HFFc6 (cell line): ENCODE measurements around the gene PITPNM2. TPM values are rescaled to one million over a fixed set of nuclear protein-coding genes. Genes with fewer than 3 reads are reported as not detected.
A peak's percentile ranks its signal among the peaks of the same experiment; 100 is the strongest.

Experiments used
- DNase-seq: peaks from one replicate; pipeline ENCODE4 v3.0.0-alpha.2; 2018
- H3K27ac Mint-ChIP-seq: 2 replicates; pipeline ENCODE4 v1.8.0; 2020; ENCODE audit warnings: mild to moderate bottlenecking, mixed read lengths
- H3K27me3 Mint-ChIP-seq: 2 replicates; pipeline ENCODE4 v1.8.0; 2021; ENCODE audit warnings: mild to moderate bottlenecking, moderate library complexity, mixed read lengths; ENCODE audit not compliant: insufficient read depth
- H3K36me3 Mint-ChIP-seq: 2 replicates; pipeline ENCODE4 v1.8.0; 2021; ENCODE audit warnings: low read depth, mixed read lengths
- H3K4me1 Mint-ChIP-seq: 2 replicates; pipeline ENCODE4 v1.8.0; 2020; ENCODE audit warnings: low read depth, mixed read lengths
- H3K4me3 Mint-ChIP-seq: 2 replicates; pipeline ENCODE4 v1.8.0; 2020; ENCODE audit warnings: mild to moderate bottlenecking, moderate library complexity, mixed read lengths
- H3K9me3 Mint-ChIP-seq: 2 replicates; pipeline ENCODE4 v1.8.0; 2020; ENCODE audit warnings: mild to moderate bottlenecking, mixed read lengths
- total RNA-seq, 6 experiments: library from RNA; stranded (reverse); fragmentation: NEBNext Ultra II Directional; extraction: Animal tissue kit (Norgen Biotek cat#: 25700); gene quantifications; 2 replicates in 1 of 6; 3 replicates in 5 of 6; pipeline ENCODE4 v1.2.3, GENCODE V29; 2021
- TF ChIP-seq, protein P1 (sequence below): fragments of 200-600 bp; sonication (generic); IDR thresholded peaks from 2 replicates; pipeline ENCODE4 v1.5.0; 2021; ENCODE audit warnings: antibody characterized with exemption, mild to moderate bottlenecking

PITPNM2 gene
- total RNA-seq, 6 experiments from 2014 or later, result 1.5 to 5.1 (median 4.1) TPM

GRCh38 chr12:123113026-123113425, 37.9 kb downstream of the PITPNM2 start:
- Mint-ChIP-seq H3K9me3 (no peaks in the 10 kb centered on the region), H3K4me3 (no peak overlapping the region), H3K36me3 (no peaks in the 10 kb centered on the region), H3K27me3 (peaks cover 15% of the 10 kb centered on the region; the same call in 1 of the 2 replicates), H3K27ac (no peak overlapping the region), H3K4me1 (peaks cover 41% of the 10 kb centered on the region)
- TF ChIP-seq, protein P1, sequence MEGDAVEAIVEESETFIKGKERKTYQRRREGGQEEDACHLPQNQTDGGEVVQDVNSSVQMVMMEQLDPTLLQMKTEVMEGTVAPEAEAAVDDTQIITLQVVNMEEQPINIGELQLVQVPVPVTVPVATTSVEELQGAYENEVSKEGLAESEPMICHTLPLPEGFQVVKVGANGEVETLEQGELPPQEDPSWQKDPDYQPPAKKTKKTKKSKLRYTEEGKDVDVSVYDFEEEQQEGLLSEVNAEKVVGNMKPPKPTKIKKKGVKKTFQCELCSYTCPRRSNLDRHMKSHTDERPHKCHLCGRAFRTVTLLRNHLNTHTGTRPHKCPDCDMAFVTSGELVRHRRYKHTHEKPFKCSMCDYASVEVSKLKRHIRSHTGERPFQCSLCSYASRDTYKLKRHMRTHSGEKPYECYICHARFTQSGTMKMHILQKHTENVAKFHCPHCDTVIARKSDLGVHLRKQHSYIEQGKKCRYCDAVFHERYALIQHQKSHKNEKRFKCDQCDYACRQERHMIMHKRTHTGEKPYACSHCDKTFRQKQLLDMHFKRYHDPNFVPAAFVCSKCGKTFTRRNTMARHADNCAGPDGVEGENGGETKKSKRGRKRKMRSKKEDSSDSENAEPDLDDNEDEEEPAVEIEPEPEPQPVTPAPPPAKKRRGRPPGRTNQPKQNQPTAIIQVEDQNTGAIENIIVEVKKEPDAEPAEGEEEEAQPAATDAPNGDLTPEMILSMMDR, result no peak
- no peak for DNase-seq

GRCh38 chr12:123111498-123112165, 39.3 kb downstream of the PITPNM2 start:
- Mint-ChIP-seq H3K4me3 (no peak overlapping the region), H3K4me1 (peaks cover 41% of the 10 kb centered on the region), H3K9me3 (no peaks in the 10 kb centered on the region), H3K27ac (peak overlapping the region; percentile 42), H3K27me3 (peaks cover 21% of the 10 kb centered on the region; the same call in 1 of the 2 replicates), H3K36me3 (no peaks in the 10 kb centered on the region)
- no peak for DNase-seq
- TF ChIP-seq, protein P1, result no peak

DNA sequence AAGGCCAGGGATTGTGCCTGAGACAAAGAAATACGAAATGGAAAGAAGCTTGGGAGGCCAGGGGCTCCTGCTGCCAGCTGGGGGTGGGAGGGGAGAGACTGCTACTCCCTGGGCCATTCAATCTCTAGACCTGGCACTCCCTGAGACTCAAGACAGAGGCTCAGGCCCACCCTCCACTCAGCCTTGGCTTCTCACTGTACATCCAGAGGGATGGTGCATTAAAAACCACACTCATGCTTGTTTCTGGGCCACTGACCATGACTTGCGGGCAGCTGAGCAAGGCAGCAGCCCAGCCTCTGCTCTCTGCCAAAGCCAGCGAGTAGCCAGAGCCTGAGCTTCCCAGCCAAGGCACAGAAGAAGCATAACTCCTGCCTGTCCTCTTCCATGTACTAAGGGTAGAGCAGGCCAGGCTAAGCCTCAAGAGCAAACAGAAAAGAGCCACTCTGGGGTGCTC, 41.5 kb downstream of the PITPNM2 start:
- no peak for DNase-seq
- Mint-ChIP-seq H3K27me3 (peaks cover 30% of the 10 kb centered on the region), H3K4me3 (no peak overlapping the region), H3K4me1 (peaks cover 19% of the 10 kb centered on the region), H3K27ac (no peak overlapping the region), H3K9me3 (no peaks in the 10 kb centered on the region), H3K36me3 (no peaks in the 10 kb centered on the region)
- TF ChIP-seq, protein P1, result no peak

- peaks cover 18% of the 10 kb centered on the region for H3K4me1 Mint-ChIP-seq
- no peak overlapping the region for H3K4me3 Mint-ChIP-seq
Observed at GRCh38 chr12:123108682-123109066, 42.2 kb downstream of the PITPNM2 start.

GRCh38 chr12:123107926-123108681, 42.8 kb downstream of the PITPNM2 start:
- peaks cover 30% of the 10 kb centered on the region for H3K27me3 Mint-ChIP-seq
- TF ChIP-seq, protein P1, result no peak
- H3K4me1 Mint-ChIP-seq, result peaks cover 20% of the 10 kb centered on the region

More at GRCh38 chr12:123108682-123109066, 42.2 kb downstream of the PITPNM2 start:
- TF ChIP-seq, protein P1, result no peak
- no peak overlapping the region for H3K27ac Mint-ChIP-seq
- H3K27me3 Mint-ChIP-seq, result peaks cover 30% of the 10 kb centered on the region
- H3K9me3 Mint-ChIP-seq, result no peaks in the 10 kb centered on the region
- H3K36me3 Mint-ChIP-seq, result no peaks in the 10 kb centered on the region
- no peak for DNase-seq

More at GRCh38 chr12:123107926-123108681, 42.8 kb downstream of the PITPNM2 start:
- Mint-ChIP-seq H3K4me3 (no peak overlapping the region), H3K36me3 (no peaks in the 10 kb centered on the region), H3K27ac (no peak overlapping the region), H3K9me3 (no peaks in the 10 kb centered on the region)
- DNase-seq, result no peak
